Measurements from ENCODE around the gene HPD. TPM values are rescaled to one million over a fixed set of nuclear protein-coding genes. Genes with fewer than 3 reads are reported as not detected.

HPD gene
- total RNA-seq, 1 experiment from 2014 or later, result not detected

DNA sequence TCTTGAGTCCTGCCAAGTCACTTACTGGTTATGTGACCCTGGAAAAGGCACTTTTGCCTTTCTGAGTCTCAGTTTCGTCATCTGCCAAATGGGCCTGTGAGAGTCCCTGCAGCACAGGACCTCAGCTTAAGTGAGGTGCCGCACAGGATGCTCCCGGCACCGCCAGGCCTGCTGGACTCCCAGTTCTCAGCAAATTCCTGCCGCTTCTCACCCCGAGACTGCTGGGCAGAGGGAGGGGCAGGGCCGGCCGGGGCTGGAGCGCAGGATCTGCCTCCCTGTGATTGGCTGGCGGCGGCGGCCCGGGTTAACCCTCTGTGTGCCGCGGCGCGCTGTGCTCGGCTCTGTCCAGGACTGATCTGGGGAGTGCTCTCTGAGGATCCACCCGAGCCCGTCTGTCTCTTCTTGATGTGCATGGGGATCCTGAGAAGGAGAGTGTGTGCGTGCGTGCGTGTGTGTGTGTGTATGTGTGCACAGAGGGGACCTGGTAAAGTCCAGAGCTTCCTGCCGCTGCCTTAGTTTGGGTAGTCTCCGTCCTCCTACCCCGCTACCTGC, 46.3 kb downstream of the HPD start:
- Histone ChIP-seq H3K79me2 (ENCODE audit: low read length) (peaks cover 77% of the 10 kb centered on the region), H3K36me3 (ENCODE audit: low read depth, low read length) (peaks cover 51% of the 10 kb centered on the region), H3K27ac (ENCODE audit: low read length) (no peak overlapping the region), H3K9me3 (ENCODE audit: low read length) (no peaks in the 10 kb centered on the region), H3K27me3 (ENCODE audit: low read length) (no peaks in the 10 kb centered on the region), H3K9me2 (replicated peaks; ENCODE audit: low read length) (no peaks in the 10 kb centered on the region), H3K4me2 (ENCODE audit: low read length) (peak overlapping the region; percentile 81), H3K9ac (ENCODE audit: low read length) (peak overlapping the region; percentile 25), H4K20me1 (ENCODE audit: low read length) (peaks cover 21% of the 10 kb centered on the region), H3K4me1 (ENCODE audit: insufficient read depth, low read length) (peaks cover 28% of the 10 kb centered on the region), H3K4me3 (ENCODE audit: low read length) (peak overlapping the region; percentile 70), H2AFZ (ENCODE audit: low read length) (peak overlapping the region; percentile 17; the same call in 1 of the 2 replicates), H3F3A (ENCODE audit: low read length, unreplicated experiment) (no peaks in the 10 kb centered on the region)
- POLR2A ChIA-PET (ENCODE audit: unreplicated experiment), result interaction anchor here (0.7 kb wide), 1 partner anchor 20 kb away, joined by 4 read pairs; no protein-coding TSS in a partner anchor
- DNase-seq, result peak; percentile 69
- no TSS peak for BruUV-seq (replicated peaks)
- CTCF ChIA-PET, result interaction anchor here (0.5 to 3.3 kb wide), 8 partner anchors 10 to 1212 kb away, joined by 3 to 95 read pairs (median 5); partner anchors contain the start of gene RHOF
- intact Hi-C loops (cut with micrococcal nuclease), result loop anchor here (1.0 to 2.0 kb wide), 3 partner anchors 18 to 76 kb away; partner anchors contain the start of gene PSMD9
- TF ChIP-seq EZH2 (IDR thresholded peaks at IDR 0.05; ENCODE audit: low read length, unreplicated experiment), result no peak
- TF ChIP-seq, protein P1, sequence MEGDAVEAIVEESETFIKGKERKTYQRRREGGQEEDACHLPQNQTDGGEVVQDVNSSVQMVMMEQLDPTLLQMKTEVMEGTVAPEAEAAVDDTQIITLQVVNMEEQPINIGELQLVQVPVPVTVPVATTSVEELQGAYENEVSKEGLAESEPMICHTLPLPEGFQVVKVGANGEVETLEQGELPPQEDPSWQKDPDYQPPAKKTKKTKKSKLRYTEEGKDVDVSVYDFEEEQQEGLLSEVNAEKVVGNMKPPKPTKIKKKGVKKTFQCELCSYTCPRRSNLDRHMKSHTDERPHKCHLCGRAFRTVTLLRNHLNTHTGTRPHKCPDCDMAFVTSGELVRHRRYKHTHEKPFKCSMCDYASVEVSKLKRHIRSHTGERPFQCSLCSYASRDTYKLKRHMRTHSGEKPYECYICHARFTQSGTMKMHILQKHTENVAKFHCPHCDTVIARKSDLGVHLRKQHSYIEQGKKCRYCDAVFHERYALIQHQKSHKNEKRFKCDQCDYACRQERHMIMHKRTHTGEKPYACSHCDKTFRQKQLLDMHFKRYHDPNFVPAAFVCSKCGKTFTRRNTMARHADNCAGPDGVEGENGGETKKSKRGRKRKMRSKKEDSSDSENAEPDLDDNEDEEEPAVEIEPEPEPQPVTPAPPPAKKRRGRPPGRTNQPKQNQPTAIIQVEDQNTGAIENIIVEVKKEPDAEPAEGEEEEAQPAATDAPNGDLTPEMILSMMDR (conservative IDR thresholded peaks at IDR 0.05; ENCODE audit: low read depth, low read length), result no peak; the same call in 1 of the 2 replicates
- no peak for TF ChIP-seq EZH2phosphoT487 (IDR thresholded peaks at IDR 0.05; ENCODE audit: borderline replicate concordance, low read length)
- peak; percentile 84 for ATAC-seq

DNA sequence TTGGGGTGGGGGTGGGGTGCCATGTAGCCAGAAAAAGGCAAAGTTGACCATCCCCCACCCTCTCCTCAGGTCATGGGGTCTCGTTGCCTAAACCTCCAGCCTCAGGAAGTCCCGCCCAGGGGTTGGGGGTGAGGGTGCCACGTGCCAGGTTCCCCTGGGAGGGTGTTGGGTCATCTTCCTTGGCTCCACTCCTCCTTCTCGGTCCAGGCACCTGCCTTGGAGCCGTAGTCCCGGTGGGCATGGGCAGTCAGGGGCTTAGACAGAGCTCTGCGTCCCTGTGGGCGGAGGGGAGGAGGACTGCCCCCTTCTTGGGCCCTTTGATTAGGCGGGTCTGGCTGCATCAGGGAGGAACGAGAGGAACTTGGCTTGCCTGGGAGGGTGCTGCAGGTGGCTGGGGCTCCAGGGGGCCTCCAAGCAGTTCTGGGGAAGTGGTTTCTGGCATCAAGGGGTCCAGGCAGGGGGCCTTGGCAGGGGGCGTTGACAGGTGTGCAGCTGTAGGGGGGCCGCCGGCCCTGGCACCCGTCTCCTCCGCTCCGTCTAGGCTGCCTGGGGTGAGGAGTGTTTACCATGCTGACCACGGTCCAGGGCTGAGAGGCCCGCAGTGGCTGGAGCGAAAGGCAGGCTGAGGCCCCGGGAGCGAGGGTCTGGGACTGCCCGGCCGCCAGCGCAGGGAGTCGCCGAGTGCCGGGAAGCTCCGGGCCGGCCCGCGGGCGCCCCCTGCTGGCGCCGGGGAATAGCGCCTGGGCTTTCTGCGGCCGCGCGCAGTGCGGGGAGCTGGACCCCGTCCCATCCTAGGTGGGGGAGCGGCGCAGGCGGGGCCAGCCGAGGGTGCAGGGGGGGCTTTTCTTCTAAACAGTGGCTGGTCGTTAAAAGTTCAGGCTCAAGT, 47.0 kb downstream of the HPD start:
- Histone ChIP-seq H3K9me3 (ENCODE audit: low read length) (no peaks in the 10 kb centered on the region), H3K4me3 (ENCODE audit: low read length) (peak overlapping the region; percentile 70), H3K9me2 (replicated peaks; ENCODE audit: low read length) (no peaks in the 10 kb centered on the region), H4K20me1 (ENCODE audit: low read length) (peaks cover 25% of the 10 kb centered on the region), H2AFZ (ENCODE audit: low read length) (peak overlapping the region; percentile 17; the same call in 1 of the 2 replicates), H3K27me3 (ENCODE audit: low read length) (no peaks in the 10 kb centered on the region), H3K9ac (ENCODE audit: low read length) (peak overlapping the region; percentile 59), H3F3A (ENCODE audit: low read length, unreplicated experiment) (no peaks in the 10 kb centered on the region), H3K4me2 (ENCODE audit: low read length) (peak overlapping the region; percentile 81), H3K27ac (ENCODE audit: low read length) (peak overlapping the region; percentile 19), H3K4me1 (ENCODE audit: insufficient read depth, low read length) (peaks cover 34% of the 10 kb centered on the region), H3K36me3 (ENCODE audit: low read depth, low read length) (peaks cover 44% of the 10 kb centered on the region), H3K79me2 (ENCODE audit: low read length) (peaks cover 84% of the 10 kb centered on the region)
- BruUV-seq (replicated peaks), result TSS peak; percentile 24
- TF ChIP-seq EZH2phosphoT487 (IDR thresholded peaks at IDR 0.05; ENCODE audit: borderline replicate concordance, low read length), result no peak
- TF ChIP-seq, protein P1 (conservative IDR thresholded peaks at IDR 0.05; ENCODE audit: low read depth, low read length), result peak; percentile 97
- TF ChIP-seq EZH2 (IDR thresholded peaks at IDR 0.05; ENCODE audit: low read length, unreplicated experiment), result no peak
- CTCF ChIA-PET, result interaction anchor here (0.5 to 3.3 kb wide), 9 partner anchors 9 to 1213 kb away, joined by 3 to 95 read pairs (median 5); partner anchors contain the start of gene RHOF
- POLR2A ChIA-PET (ENCODE audit: unreplicated experiment), result interaction anchor here (0.6 to 1.4 kb wide), 3 partner anchors 10 to 19 kb away, joined by 3 to 4 read pairs (median 4); no protein-coding TSS in a partner anchor
- DNase-seq (peak; percentile 84), ATAC-seq (peak; percentile 79)
- intact Hi-C loops (cut with micrococcal nuclease), result loop anchor here (1.0 to 2.0 kb wide), 3 partner anchors 17 to 77 kb away; partner anchors contain the start of gene PSMD9
